ENCODE data around the gene EIF4G2. TPM values are rescaled to one million over a fixed set of nuclear protein-coding genes. Genes with fewer than 3 reads are reported as not detected.

EIF4G2 gene
- total RNA-seq, 2 experiments from 2014 or later, result 794 to 835 TPM

GRCh38 chr11:10770626-10771254 lies 38.0 kb downstream of the EIF4G2 start:
- Mint-ChIP-seq H3K9me3 (no peaks in the 10 kb centered on the region), H3K27me3 (no peaks in the 10 kb centered on the region), H3K4me1 (ENCODE audit: low read depth) (no peaks in the 10 kb centered on the region), H3K36me3 (peaks cover 53% of the 10 kb centered on the region), H3K27ac (no peak overlapping the region), H3K4me3 (no peak overlapping the region)
- POLR2A ChIA-PET, result interaction anchor here (1.0 to 1.1 kb wide), 2 partner anchors 37 to 38 kb away, joined by 3 to 4 read pairs; partner anchors contain the start of gene EIF4G2
- CTCF ChIA-PET, result interaction anchor here (0.7 to 4.2 kb wide), 18 partner anchors 10 to 1017 kb away, joined by 3 to 38 read pairs (median 5); partner anchors contain the start of genes CTR9 and RNF141
- intact Hi-C loops (cut with micrococcal nuclease), result no loop called here
- peak; percentile 41 for DNase-seq

DNA sequence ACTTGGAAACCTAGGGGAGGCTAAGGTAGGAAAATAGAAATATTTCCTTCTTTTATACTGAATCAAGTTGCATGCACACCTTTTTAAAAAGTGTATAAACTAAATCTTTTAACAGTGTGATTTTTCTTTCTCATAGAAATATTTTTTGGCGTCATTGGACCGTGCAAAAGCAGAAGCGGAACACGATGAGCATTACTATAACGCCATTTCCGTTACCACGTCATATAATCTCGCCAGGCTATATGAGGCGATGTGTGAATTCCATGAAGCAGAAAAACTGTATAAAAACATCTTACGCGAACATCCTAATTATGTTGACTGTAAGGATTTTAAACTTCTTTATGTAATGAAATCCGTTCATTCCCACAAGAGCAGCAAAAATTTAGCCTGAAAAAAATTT lies 44.3 kb downstream of the EIF4G2 start:
- POLR2A ChIA-PET, result interaction anchor here (1.7 kb wide), 1 partner anchor 44 kb away, joined by 8 read pairs; the partner anchor contains the start of gene EIF4G2
- intact Hi-C loops (cut with micrococcal nuclease), result no loop called here
- no peak overlapping the region for H3K4me3 Mint-ChIP-seq

GRCh38 chr11:10763766-10764165 lies 45.0 kb downstream of the EIF4G2 start:
- no peaks in the 10 kb centered on the region for H3K9me3 Mint-ChIP-seq
- no peak for DNase-seq
- POLR2A ChIA-PET, result interaction anchor here (1.7 kb wide), 1 partner anchor 45 kb away, joined by 8 read pairs; the partner anchor contains the start of gene EIF4G2
- CTCF ChIA-PET, result interaction anchor here (0.9 to 1.6 kb wide), 2 partner anchors 29 to 264 kb away, joined by 3 to 7 read pairs; no protein-coding TSS in a partner anchor
- intact Hi-C loops (cut with micrococcal nuclease), result no loop called here
- H3K27ac Mint-ChIP-seq, result no peak overlapping the region
- no peaks in the 10 kb centered on the region for H3K4me1 Mint-ChIP-seq (ENCODE audit: low read depth)
- H3K36me3 Mint-ChIP-seq, result peaks cover 30% of the 10 kb centered on the region
- H3K27me3 Mint-ChIP-seq, result no peaks in the 10 kb centered on the region
- H3K4me3 Mint-ChIP-seq, result no peak overlapping the region

More for the DNA sequence above, 44.3 kb downstream of the EIF4G2 start:
- Mint-ChIP-seq H3K36me3 (peaks cover 33% of the 10 kb centered on the region), H3K4me1 (ENCODE audit: low read depth) (no peaks in the 10 kb centered on the region), H3K27ac (no peak overlapping the region), H3K9me3 (no peaks in the 10 kb centered on the region), H3K27me3 (no peaks in the 10 kb centered on the region)
- no peak for DNase-seq
- CTCF ChIA-PET, result interaction anchor here (1.6 kb wide), 1 partner anchor 28 kb away, joined by 7 read pairs; no protein-coding TSS in a partner anchor

DNA sequence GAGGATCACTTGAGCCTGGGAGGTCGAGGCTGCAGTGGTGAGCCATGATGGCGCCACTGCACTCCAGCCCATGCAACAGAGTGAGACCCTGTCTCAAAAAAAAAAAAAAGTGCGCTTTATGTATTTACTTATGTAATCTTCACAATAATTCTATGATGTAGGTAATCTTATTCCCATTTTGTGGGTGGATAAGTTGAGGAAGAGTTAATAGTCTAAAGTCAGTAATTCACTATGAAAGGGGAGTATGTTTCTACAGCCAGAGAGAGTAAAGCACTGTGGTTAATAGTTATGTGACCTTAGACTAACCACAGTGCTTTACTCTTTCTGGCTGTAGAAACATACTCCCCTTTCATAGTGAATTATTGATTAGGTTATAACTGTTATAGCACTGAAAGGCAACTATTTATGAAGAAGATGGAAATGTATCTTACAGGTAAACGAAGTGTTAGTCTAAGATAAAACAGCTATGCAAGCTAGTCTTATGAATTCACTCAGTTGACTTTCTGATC lies 45.8 kb downstream of the EIF4G2 start:
- Mint-ChIP-seq H3K36me3 (peaks cover 30% of the 10 kb centered on the region), H3K4me3 (no peak overlapping the region), H3K27ac (no peak overlapping the region), H3K4me1 (ENCODE audit: low read depth) (no peaks in the 10 kb centered on the region), H3K27me3 (no peaks in the 10 kb centered on the region), H3K9me3 (no peaks in the 10 kb centered on the region)
- ChIA-PET POLR2A (interaction anchor here (1.7 kb wide), 1 partner anchor 46 kb away, joined by 8 read pairs; the partner anchor contains the start of gene EIF4G2), CTCF (interaction anchor here (0.9 to 3.2 kb wide), 3 partner anchors 8 to 265 kb away, joined by 3 to 17 read pairs (median 7); no protein-coding TSS in a partner anchor)
- intact Hi-C loops (cut with micrococcal nuclease), result no loop called here
- no peak for DNase-seq

- no peak overlapping the region for H3K27ac Mint-ChIP-seq
- ChIA-PET CTCF (interaction anchor here (3.2 kb wide), 1 partner anchor 9 kb away, joined by 17 read pairs; no protein-coding TSS in a partner anchor), POLR2A (no interaction called here)
- DNase-seq, result no peak
- H3K27me3 Mint-ChIP-seq, result no peaks in the 10 kb centered on the region
- H3K4me1 Mint-ChIP-seq (ENCODE audit: low read depth), result no peaks in the 10 kb centered on the region
- no peak overlapping the region for H3K4me3 Mint-ChIP-seq
- peaks cover 30% of the 10 kb centered on the region for H3K36me3 Mint-ChIP-seq
- intact Hi-C loops (cut with micrococcal nuclease), result no loop called here
- H3K9me3 Mint-ChIP-seq, result no peaks in the 10 kb centered on the region
Observed at GRCh38 chr11:10762185-10762584, 46.5 kb downstream of the EIF4G2 start.

GRCh38 chr11:10761085-10761698 lies 47.5 kb downstream of the EIF4G2 start:
- ChIA-PET POLR2A (no interaction called here), CTCF (interaction anchor here (3.2 kb wide), 1 partner anchor 10 kb away, joined by 17 read pairs; no protein-coding TSS in a partner anchor)
- no peaks in the 10 kb centered on the region for H3K4me1 Mint-ChIP-seq (ENCODE audit: low read depth)
- no peaks in the 10 kb centered on the region for H3K9me3 Mint-ChIP-seq
- H3K36me3 Mint-ChIP-seq, result peaks cover 27% of the 10 kb centered on the region
- DNase-seq, result no peak
- no peak overlapping the region for H3K4me3 Mint-ChIP-seq
- no peak overlapping the region for H3K27ac Mint-ChIP-seq
- intact Hi-C loops (cut with micrococcal nuclease), result no loop called here
- no peaks in the 10 kb centered on the region for H3K27me3 Mint-ChIP-seq

- POLR2A ChIA-PET, result no interaction called here
- intact Hi-C loops (cut with micrococcal nuclease), result no loop called here
- Mint-ChIP-seq H3K36me3 (peaks cover 28% of the 10 kb centered on the region), H3K4me1 (ENCODE audit: low read depth) (peaks cover 4% of the 10 kb centered on the region), H3K9me3 (no peaks in the 10 kb centered on the region), H3K27me3 (no peaks in the 10 kb centered on the region), H3K4me3 (no peak overlapping the region), H3K27ac (no peak overlapping the region)
- CTCF ChIA-PET, result interaction anchor here (0.6 to 0.9 kb wide), 2 partner anchors 32 to 112 kb away, joined by 3 read pairs; no protein-coding TSS in a partner anchor
- DNase-seq, result no peak
Observed at GRCh38 chr11:10758957-10759356, 49.8 kb downstream of the EIF4G2 start.

GRCh38 chr11:10752486-10752885 lies 56.2 kb downstream of the EIF4G2 start:
- ChIA-PET CTCF (interaction anchor here (1.5 kb wide), 1 partner anchor 18 kb away, joined by 3 read pairs; no protein-coding TSS in a partner anchor), POLR2A (interaction anchor here (1.9 kb wide), 1 partner anchor 297 kb away, joined by 7 read pairs; the partner anchor contains the start of gene AMPD3)
- Mint-ChIP-seq H3K4me3 (peak overlapping the region; percentile 93), H3K27me3 (no peaks in the 10 kb centered on the region), H3K27ac (no peak overlapping the region), H3K9me3 (no peaks in the 10 kb centered on the region), H3K4me1 (ENCODE audit: low read depth) (peaks cover 25% of the 10 kb centered on the region), H3K36me3 (peaks cover 21% of the 10 kb centered on the region)
- no peak for DNase-seq
- intact Hi-C loops (cut with micrococcal nuclease), result loop anchor here (5.0 kb wide), 1 partner anchor 1090 kb away; the partner anchor contains the start of gene USP47

GRCh38 chr11:10752061-10752460 lies 56.7 kb downstream of the EIF4G2 start:
- H3K36me3 Mint-ChIP-seq, result peaks cover 21% of the 10 kb centered on the region
- H3K27ac Mint-ChIP-seq, result peak overlapping the region; percentile 89
- peak overlapping the region; percentile 93 for H3K4me3 Mint-ChIP-seq
- DNase-seq, result no peak
- H3K27me3 Mint-ChIP-seq, result no peaks in the 10 kb centered on the region
- no peaks in the 10 kb centered on the region for H3K9me3 Mint-ChIP-seq
- intact Hi-C loops (cut with micrococcal nuclease), result loop anchor here (5.0 kb wide), 1 partner anchor 1090 kb away; the partner anchor contains the start of gene USP47
- H3K4me1 Mint-ChIP-seq (ENCODE audit: low read depth), result peaks cover 25% of the 10 kb centered on the region
- CTCF ChIA-PET, result no interaction called here
- POLR2A ChIA-PET, result interaction anchor here (1.9 kb wide), 1 partner anchor 297 kb away, joined by 7 read pairs; the partner anchor contains the start of gene AMPD3

GRCh38 chr11:10751581-10751940 lies 57.2 kb downstream of the EIF4G2 start:
- POLR2A ChIA-PET, result interaction anchor here (0.8 to 1.9 kb wide), 7 partner anchors 9 to 1178 kb away, joined by 3 to 10 read pairs (median 6); partner anchors contain the start of genes AMPD3, EIF4G2, RNF141 and WEE1
- CTCF ChIA-PET, result interaction anchor here (1.1 kb wide), 2 partner anchors 20 to 211 kb away, joined by 4 to 6 read pairs; partner anchors contain the start of gene RNF141
- Mint-ChIP-seq H3K9me3 (no peaks in the 10 kb centered on the region), H3K4me1 (ENCODE audit: low read depth) (peaks cover 25% of the 10 kb centered on the region), H3K27ac (peak overlapping the region; percentile 89), H3K36me3 (peaks cover 21% of the 10 kb centered on the region), H3K4me3 (peak overlapping the region; percentile 93), H3K27me3 (no peaks in the 10 kb centered on the region)
- intact Hi-C loops (cut with micrococcal nuclease), result loop anchor here (1.0 to 5.0 kb wide), 3 partner anchors 57 to 1091 kb away; partner anchors contain the start of genes EIF4G2, USP47 and ZBED5
- no peak for DNase-seq

GRCh38 chr11:10750838-10751580 lies 57.7 kb downstream of the EIF4G2 start, which contains the start of gene CTR9:
Gene CTR9 (plus strand): TSS chr11:10751246. CDS start chr11:10751413, 167 bp downstream.
- ChIA-PET CTCF (interaction anchor here (0.9 to 1.1 kb wide), 3 partner anchors 10 to 210 kb away, joined by 3 to 6 read pairs (median 4); partner anchors contain the start of gene RNF141), POLR2A (interaction anchor here (0.6 to 1.9 kb wide), 9 partner anchors 9 to 1177 kb away, joined by 3 to 10 read pairs (median 3); partner anchors contain the start of genes AMPD3, EIF4G2, RNF141 and WEE1)
- Mint-ChIP-seq H3K36me3 (peaks cover 20% of the 10 kb centered on the region), H3K27me3 (no peaks in the 10 kb centered on the region), H3K9me3 (no peaks in the 10 kb centered on the region), H3K27ac (peak within 1 kb of the TSS; percentile 89), H3K4me3 (peak within 1 kb of the TSS; percentile 93), H3K4me1 (ENCODE audit: low read depth) (peaks cover 25% of the 10 kb centered on the region)
- DNase-seq, result peak; percentile 96
- intact Hi-C loops (cut with micrococcal nuclease), result loop anchor here (1.0 to 5.0 kb wide), 4 partner anchors 45 to 1091 kb away; partner anchors contain the start of genes EIF4G2, USP47 and ZBED5

Data from activated CD4-positive, alpha-beta memory T cell treated with anti-CD3 and anti-CD28 coated beads for 36 hours (primary cell).